Measurements from ENCODE around the gene GLDN.

GLDN gene

DNA sequence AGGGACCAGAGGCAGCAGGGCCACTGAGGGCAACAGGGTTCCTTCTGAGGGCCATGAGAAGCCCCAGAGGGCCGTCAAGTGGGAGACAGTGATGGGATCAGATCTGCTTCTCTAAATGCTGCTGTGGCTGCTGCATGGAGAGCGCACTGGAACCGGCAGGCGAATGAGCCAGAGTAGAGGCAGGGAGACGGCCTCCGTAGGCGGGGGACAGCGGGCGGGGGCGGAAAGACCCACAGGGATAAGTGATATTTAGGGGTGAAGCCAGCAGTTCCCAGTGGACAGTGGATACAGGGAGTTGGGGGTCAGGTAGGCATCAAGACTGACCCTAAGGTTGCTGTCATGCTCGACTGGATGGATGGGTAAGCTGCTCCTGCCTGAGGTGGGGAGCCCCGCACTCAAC, 45.0 kb downstream of the GLDN start:
- Histone ChIP-seq H3K27ac (no peak overlapping the region), H3K9ac (no peak overlapping the region), H3K79me2 (no peaks in the 10 kb centered on the region), H3K36me3 (ENCODE audit: control insufficient read depth, insufficient read depth, low read length) (no peaks in the 10 kb centered on the region), H3K4me1 (no peaks in the 10 kb centered on the region), H3K4me2 (ENCODE audit: low read length) (no peak overlapping the region), H3K4me3 (ENCODE audit: low read depth, low read length) (no peak overlapping the region), H2AFZ (no peak overlapping the region), H3K27me3 (ENCODE audit: control insufficient read depth, insufficient read depth, low read length) (no peaks in the 10 kb centered on the region), H3K9me3 (ENCODE audit: control insufficient read depth, low read length) (no peaks in the 10 kb centered on the region)
- TF ChIP-seq, protein P1, sequence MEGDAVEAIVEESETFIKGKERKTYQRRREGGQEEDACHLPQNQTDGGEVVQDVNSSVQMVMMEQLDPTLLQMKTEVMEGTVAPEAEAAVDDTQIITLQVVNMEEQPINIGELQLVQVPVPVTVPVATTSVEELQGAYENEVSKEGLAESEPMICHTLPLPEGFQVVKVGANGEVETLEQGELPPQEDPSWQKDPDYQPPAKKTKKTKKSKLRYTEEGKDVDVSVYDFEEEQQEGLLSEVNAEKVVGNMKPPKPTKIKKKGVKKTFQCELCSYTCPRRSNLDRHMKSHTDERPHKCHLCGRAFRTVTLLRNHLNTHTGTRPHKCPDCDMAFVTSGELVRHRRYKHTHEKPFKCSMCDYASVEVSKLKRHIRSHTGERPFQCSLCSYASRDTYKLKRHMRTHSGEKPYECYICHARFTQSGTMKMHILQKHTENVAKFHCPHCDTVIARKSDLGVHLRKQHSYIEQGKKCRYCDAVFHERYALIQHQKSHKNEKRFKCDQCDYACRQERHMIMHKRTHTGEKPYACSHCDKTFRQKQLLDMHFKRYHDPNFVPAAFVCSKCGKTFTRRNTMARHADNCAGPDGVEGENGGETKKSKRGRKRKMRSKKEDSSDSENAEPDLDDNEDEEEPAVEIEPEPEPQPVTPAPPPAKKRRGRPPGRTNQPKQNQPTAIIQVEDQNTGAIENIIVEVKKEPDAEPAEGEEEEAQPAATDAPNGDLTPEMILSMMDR (IDR thresholded peaks at IDR 0.05) = no peak

DNA sequence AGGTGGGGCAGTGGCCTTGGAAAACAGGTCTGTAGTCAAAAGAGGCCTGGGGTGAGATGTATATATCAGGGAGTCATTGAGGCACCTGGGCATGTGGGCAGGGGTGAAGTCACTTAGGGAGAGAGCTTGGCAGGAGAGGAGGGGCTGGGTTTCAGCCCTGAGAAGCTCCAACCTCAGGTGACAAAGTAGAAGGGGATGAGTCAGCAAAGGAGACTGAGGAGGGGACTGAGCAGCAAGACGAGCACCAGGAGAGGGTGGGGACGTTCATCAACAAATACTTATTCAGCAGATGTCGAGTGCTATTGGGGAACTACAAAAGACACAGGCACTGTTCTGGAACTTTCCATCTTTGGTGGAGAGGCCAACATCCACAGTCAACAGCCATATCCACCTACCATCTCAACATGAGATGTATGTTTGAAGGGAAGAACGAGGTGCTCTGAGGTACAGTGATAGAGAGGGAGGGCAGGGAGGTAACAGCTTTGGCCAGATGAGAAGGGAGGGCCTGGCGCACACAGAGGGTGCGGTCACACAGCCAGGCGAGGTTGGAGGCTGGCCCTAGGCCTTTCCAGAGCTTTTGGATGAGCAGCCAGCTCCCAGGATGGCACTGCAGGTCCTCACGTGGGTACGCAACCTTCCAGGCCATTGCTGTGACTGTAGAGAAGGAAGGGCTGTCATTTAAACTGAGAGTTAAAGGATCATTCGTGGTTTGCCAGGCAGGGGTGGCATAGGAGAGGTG, 45.7 kb downstream of the GLDN start:
- Histone ChIP-seq H3K27me3 (ENCODE audit: control insufficient read depth, insufficient read depth, low read length) (no peaks in the 10 kb centered on the region), H3K27ac (no peak overlapping the region)
- TF ChIP-seq, protein P1 (IDR thresholded peaks at IDR 0.05) = no peak

DNA sequence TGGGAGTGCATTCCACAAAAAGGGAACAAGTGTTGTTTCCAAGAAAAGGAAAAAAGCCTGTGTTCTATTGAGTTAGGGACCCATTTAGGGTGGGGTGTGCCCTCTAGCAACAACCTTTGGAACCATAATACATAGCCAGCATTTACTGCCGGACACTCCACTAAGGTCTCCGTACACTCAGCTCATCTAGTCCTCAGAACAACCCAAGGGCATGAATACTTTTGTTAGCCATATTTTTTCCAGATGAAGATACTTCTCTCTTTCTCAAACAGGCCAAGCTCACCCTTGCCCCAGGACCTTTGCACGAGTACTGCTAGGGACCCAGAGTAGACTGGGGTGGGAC, 46.2 kb downstream of the GLDN start:
- H3K79me2 ChIP-seq = no peaks in the 10 kb centered on the region
- no peak overlapping the region for H3K9ac ChIP-seq
- H3K36me3 ChIP-seq (ENCODE audit: control insufficient read depth, insufficient read depth, low read length) = no peaks in the 10 kb centered on the region
- TF ChIP-seq, protein P1 (IDR thresholded peaks at IDR 0.05) = no peak
- H3K4me2 ChIP-seq (ENCODE audit: low read length) = no peak overlapping the region
- no peak overlapping the region for H3K27ac ChIP-seq
- H3K4me3 ChIP-seq (ENCODE audit: low read depth, low read length) = no peak overlapping the region
- no peaks in the 10 kb centered on the region for H3K9me3 ChIP-seq (ENCODE audit: control insufficient read depth, low read length)
- H2AFZ ChIP-seq = no peak overlapping the region
- H3K4me1 ChIP-seq = no peaks in the 10 kb centered on the region
- no peaks in the 10 kb centered on the region for H3K27me3 ChIP-seq (ENCODE audit: control insufficient read depth, insufficient read depth, low read length)

More for the DNA sequence above, 45.7 kb downstream of the GLDN start:
- H3K79me2 ChIP-seq = no peaks in the 10 kb centered on the region
- no peaks in the 10 kb centered on the region for H3K9me3 ChIP-seq (ENCODE audit: control insufficient read depth, low read length)
- H3K4me1 ChIP-seq = no peaks in the 10 kb centered on the region
- H3K9ac ChIP-seq = no peak overlapping the region
- no peak overlapping the region for H2AFZ ChIP-seq
- H3K4me3 ChIP-seq (ENCODE audit: low read depth, low read length) = no peak overlapping the region
- H3K36me3 ChIP-seq (ENCODE audit: control insufficient read depth, insufficient read depth, low read length) = no peaks in the 10 kb centered on the region
- H3K4me2 ChIP-seq (ENCODE audit: low read length) = no peak overlapping the region

DNA sequence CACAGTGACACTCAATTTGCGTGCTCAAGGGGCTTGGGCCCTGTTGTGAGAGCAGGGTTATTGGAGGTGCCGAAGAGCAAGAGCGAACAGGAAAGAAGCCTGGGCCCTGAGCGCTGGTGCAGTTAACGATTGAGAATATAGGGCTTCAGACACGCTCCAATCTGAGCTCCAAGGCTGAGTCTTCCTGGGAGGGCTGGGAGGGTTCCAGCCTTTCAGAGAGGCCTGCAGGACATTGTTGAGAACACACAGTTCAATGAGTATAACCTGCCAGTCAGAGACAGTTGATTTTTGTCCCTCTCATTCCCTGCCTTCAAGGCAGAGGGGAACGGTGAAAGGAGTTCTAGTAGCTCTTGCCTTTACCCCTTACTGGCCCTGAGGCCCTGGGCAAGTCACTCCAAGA, 47.3 kb downstream of the GLDN start:
- no peak overlapping the region for H3K4me2 ChIP-seq (ENCODE audit: low read length)
- no peaks in the 10 kb centered on the region for H3K79me2 ChIP-seq
- no peaks in the 10 kb centered on the region for H3K4me1 ChIP-seq
- no peak overlapping the region for H3K4me3 ChIP-seq (ENCODE audit: low read depth, low read length)
- no peak overlapping the region for H2AFZ ChIP-seq
- no peaks in the 10 kb centered on the region for H3K36me3 ChIP-seq (ENCODE audit: control insufficient read depth, insufficient read depth, low read length)
- no peaks in the 10 kb centered on the region for H3K9me3 ChIP-seq (ENCODE audit: control insufficient read depth, low read length)
- H3K9ac ChIP-seq = no peak overlapping the region
- H3K27me3 ChIP-seq (ENCODE audit: control insufficient read depth, insufficient read depth, low read length) = no peaks in the 10 kb centered on the region
- no peak overlapping the region for H3K27ac ChIP-seq
- TF ChIP-seq, protein P1 (IDR thresholded peaks at IDR 0.05) = no peak

Data from parathyroid adenoma (tissue), 2 donors.